HepG2 (cell line): ENCODE results near the gene SLC5A10. TPM values are rescaled to one million over a fixed set of nuclear protein-coding genes. Genes with fewer than 3 reads are reported as not detected.

Source experiments
- ATF7 ChIP-seq, 2 experiments: fragments of 450-650 bp in 1 of 2; sonication (generic) in 1 of 2; formaldehyde crosslinking in 1 of 2; IDR thresholded peaks; 2 replicates each; pipeline versions ENCODE4 v1.4.0 to v1.6.1; 2016 to 2020; ENCODE audit warnings: antibody characterized with exemption in 1 of 2, mild to moderate bottlenecking in 1 of 2, missing genetic modification reagents in 1 of 2
- FLYWCH1 ChIP-seq: sonication (generic); formaldehyde crosslinking; IDR thresholded peaks from 2 replicates; pipeline ENCODE4 v1.8.1; 2023; ENCODE audit warnings: mild to moderate bottlenecking, missing genetic modification reagents
- HCFC1 ChIP-seq: fragments of 150-350 bp; IDR thresholded peaks from 2 replicates; pipeline ENCODE4 v1.6.1; 2014; ENCODE audit warnings: low read depth, low read length
- JARID2 ChIP-seq: sonication (generic); formaldehyde crosslinking; IDR thresholded peaks from 2 replicates; pipeline ENCODE4 v1.8.1; 2023; ENCODE audit warnings: missing genetic modification reagents, inconsistent platforms; ENCODE audit not compliant: insufficient replicate concordance
- JUND ChIP-seq: sonication (generic); formaldehyde crosslinking; IDR thresholded peaks from 2 replicates; pipeline ENCODE4 v1.8.0; 2022; ENCODE audit warnings: mild to moderate bottlenecking, missing genetic modification reagents
- KLF9 ChIP-seq: IDR thresholded peaks from 2 replicates; pipeline ENCODE4 v1.6.1; 2016; ENCODE audit warnings: low read depth
- MBNL3 ChIP-seq: fragments of 250-450 bp; sonication (Bioruptor Pico); conservative IDR thresholded peaks from 2 replicates; pipeline ENCODE4 v1.8.0; 2022; ENCODE audit warnings: mild to moderate bottlenecking, inconsistent platforms
- SIX4 ChIP-seq: sonication (generic); formaldehyde crosslinking; IDR thresholded peaks from 2 replicates; pipeline ENCODE4 v1.4.0; 2020; ENCODE audit warnings: missing genetic modification reagents
- ZBTB3 ChIP-seq: sonication (generic); formaldehyde crosslinking; IDR thresholded peaks from 2 replicates; pipeline ENCODE4 v1.4.0; 2020; ENCODE audit warnings: low read depth, mild to moderate bottlenecking, moderate library complexity, missing genetic modification reagents, borderline replicate concordance
- ZNF124 ChIP-seq: sonication (generic); formaldehyde crosslinking; IDR thresholded peaks from 2 replicates; pipeline ENCODE4 v1.4.0; 2020; ENCODE audit warnings: missing genetic modification reagents
- ZNF264 ChIP-seq: sonication (generic); formaldehyde crosslinking; IDR thresholded peaks from 2 replicates; pipeline ENCODE4 v1.4.0; 2020; ENCODE audit warnings: missing genetic modification reagents
- ZNF451 ChIP-seq: sonication (generic); formaldehyde crosslinking; IDR thresholded peaks from 2 replicates; pipeline ENCODE4 v1.5.0; 2020; ENCODE audit warnings: mild to moderate bottlenecking, missing genetic modification reagents
- ZNF605 ChIP-seq: sonication (generic); formaldehyde crosslinking; IDR thresholded peaks from 2 replicates; pipeline ENCODE4 v1.8.0; 2022; ENCODE audit warnings: mild to moderate bottlenecking, missing genetic modification reagents
- ZZZ3 ChIP-seq: sonication (generic); formaldehyde crosslinking; IDR thresholded peaks from 2 replicates; pipeline ENCODE4 v1.4.0; 2020; ENCODE audit warnings: missing genetic modification reagents, mild to moderate bottlenecking, borderline replicate concordance
- polyA plus RNA-seq, 8 experiments: library from polyadenylated mRNA; depleted of rRNA in 3 of 8; stranded (reverse) in 7 of 8; unstranded in 1 of 8; fragments of >200 nt; fragmentation: Illumina TruSeq in 4 of 8; extraction: Trizol in 4 of 8; gene quantifications; 2 replicates each; pipeline versions ENCODE4 v1.2.1 to v1.2.3, GENCODE V29; 2011 to 2016; ENCODE audit warnings: low read depth in 4 of 8, missing spikeins in 1 of 8, mixed read lengths in 1 of 8; ENCODE audit not compliant: insufficient read depth in 1 of 8
- total RNA-seq, 5 experiments: library from RNA; depleted of rRNA; stranded (reverse); fragments of >200 nt; fragmentation: Illumina TruSeq; extraction: Trizol; gene quantifications; 2 replicates each; pipeline ENCODE4 v1.2.3, GENCODE V29; 2016; ENCODE audit warnings: low read depth in 1 of 5
- TF ChIP-seq, protein P1 (sequence below): sonication (generic); formaldehyde crosslinking; IDR thresholded peaks from 2 replicates; pipeline ENCODE4 v1.4.0; 2020; ENCODE audit warnings: missing genetic modification reagents
- TF ChIP-seq, protein P2 (sequence below): sonication (generic); formaldehyde crosslinking; IDR thresholded peaks from 2 replicates; pipeline ENCODE4 v1.5.0; 2020; ENCODE audit warnings: missing genetic modification reagents, mild to moderate bottlenecking, borderline replicate concordance
- TF ChIP-seq, protein P3 (sequence below): IDR thresholded peaks from 2 replicates; pipeline ENCODE4 v1.6.1; 2016; ENCODE audit warnings: missing compliant biosample characterization, missing genetic modification reagents, borderline replicate concordance
- TF ChIP-seq, protein P4 (sequence below): sonication (generic); formaldehyde crosslinking; IDR thresholded peaks from 2 replicates; pipeline ENCODE4 v1.5.1; 2020; ENCODE audit warnings: mild to moderate bottlenecking, missing genetic modification reagents
- TF ChIP-seq, protein P5 (sequence below): IDR thresholded peaks from 2 replicates; pipeline ENCODE4 v1.6.1; 2018; ENCODE audit warnings: missing genetic modification reagents, mild to moderate bottlenecking, missing compliant biosample characterization

SLC5A10 gene
- total and polyA plus RNA-seq, 2 of the 13 experiments (the other 11 are each of a cell fraction or from before 2014, with no cell fraction given), result 0.05 TPM; not detected in 1

DNA sequence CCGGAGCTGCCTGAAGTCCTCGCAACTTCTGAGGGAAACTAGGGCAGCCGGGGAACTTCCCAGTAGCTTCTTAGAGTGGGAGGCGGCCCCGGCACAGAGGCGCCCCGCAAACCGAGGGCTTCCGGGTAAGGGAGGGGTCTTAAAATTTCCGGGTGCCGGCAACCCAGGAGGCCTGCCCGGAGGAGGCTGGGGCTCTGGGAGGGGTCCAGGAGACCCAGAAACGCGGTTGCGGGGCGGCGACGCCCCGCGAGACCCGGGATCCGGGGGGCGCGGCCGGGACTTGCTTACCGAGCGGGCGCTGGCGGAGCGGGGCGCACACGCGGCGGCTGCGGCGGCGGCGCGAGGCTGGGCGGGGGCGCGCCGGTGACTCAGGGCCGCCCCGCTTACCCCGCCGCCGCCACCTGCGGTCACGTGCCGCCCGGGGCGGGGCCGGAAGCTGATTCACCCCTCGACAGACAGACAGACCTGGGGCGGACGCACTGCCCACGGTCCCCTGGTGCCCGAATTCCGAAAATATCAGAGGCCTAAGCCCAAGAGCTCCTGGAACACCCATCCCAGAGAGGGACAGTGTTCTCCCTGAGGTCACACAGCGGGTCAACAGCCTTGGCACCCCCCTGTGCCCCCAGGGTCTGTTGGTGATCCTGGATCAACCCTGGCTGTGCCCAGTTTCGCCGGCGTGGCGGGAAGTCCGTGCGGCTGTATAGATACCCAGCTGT lies 52.6 kb downstream of the SLC5A10 start, which contains the start of gene FAM83G (continued):
- peak; percentile 43; the same call in 1 of the 2 replicates for TF ChIP-seq ZZZ3 (CRISPR knock-in tag)
- TF ChIP-seq JUND (CRISPR knock-in tag), result peak; percentile 78
- TF ChIP-seq HCFC1, result no peak
- TF ChIP-seq, protein P1, sequence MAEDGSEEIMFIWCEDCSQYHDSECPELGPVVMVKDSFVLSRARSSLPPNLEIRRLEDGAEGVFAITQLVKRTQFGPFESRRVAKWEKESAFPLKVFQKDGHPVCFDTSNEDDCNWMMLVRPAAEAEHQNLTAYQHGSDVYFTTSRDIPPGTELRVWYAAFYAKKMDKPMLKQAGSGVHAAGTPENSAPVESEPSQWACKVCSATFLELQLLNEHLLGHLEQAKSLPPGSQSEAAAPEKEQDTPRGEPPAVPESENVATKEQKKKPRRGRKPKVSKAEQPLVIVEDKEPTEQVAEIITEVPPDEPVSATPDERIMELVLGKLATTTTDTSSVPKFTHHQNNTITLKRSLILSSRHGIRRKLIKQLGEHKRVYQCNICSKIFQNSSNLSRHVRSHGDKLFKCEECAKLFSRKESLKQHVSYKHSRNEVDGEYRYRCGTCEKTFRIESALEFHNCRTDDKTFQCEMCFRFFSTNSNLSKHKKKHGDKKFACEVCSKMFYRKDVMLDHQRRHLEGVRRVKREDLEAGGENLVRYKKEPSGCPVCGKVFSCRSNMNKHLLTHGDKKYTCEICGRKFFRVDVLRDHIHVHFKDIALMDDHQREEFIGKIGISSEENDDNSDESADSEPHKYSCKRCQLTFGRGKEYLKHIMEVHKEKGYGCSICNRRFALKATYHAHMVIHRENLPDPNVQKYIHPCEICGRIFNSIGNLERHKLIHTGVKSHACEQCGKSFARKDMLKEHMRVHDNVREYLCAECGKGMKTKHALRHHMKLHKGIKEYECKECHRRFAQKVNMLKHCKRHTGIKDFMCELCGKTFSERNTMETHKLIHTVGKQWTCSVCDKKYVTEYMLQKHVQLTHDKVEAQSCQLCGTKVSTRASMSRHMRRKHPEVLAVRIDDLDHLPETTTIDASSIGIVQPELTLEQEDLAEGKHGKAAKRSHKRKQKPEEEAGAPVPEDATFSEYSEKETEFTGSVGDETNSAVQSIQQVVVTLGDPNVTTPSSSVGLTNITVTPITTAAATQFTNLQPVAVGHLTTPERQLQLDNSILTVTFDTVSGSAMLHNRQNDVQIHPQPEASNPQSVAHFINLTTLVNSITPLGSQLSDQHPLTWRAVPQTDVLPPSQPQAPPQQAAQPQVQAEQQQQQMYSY (CRISPR knock-in tag), result no peak
- TF ChIP-seq ZNF451 (CRISPR knock-in tag), result no peak
- TF ChIP-seq, protein P2, sequence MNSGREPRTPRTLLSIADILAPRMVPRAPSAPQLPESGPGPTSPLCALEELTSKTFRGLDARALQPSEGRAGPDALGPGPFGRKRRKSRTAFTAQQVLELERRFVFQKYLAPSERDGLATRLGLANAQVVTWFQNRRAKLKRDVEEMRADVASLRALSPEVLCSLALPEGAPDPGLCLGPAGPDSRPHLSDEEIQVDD (CRISPR knock-in tag), result no peak
- no peak for TF ChIP-seq JARID2 (CRISPR knock-in tag)
- peak; percentile 15; the same call in 1 of the 2 replicates for TF ChIP-seq ZNF264 (CRISPR knock-in tag)
- TF ChIP-seq, protein P3, sequence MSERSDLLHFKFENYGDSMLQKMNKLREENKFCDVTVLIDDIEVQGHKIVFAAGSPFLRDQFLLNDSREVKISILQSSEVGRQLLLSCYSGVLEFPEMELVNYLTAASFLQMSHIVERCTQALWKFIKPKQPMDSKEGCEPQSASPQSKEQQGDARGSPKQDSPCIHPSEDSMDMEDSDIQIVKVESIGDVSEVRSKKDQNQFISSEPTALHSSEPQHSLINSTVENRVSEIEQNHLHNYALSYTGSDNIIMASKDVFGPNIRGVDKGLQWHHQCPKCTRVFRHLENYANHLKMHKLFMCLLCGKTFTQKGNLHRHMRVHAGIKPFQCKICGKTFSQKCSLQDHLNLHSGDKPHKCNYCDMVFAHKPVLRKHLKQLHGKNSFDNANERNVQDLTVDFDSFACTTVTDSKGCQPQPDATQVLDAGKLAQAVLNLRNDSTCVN, result no peak
- TF ChIP-seq ZBTB3 (CRISPR knock-in tag), result 0 out of 2 replicates have a peak, but pooled peaks have one; percentile 54
- TF ChIP-seq FLYWCH1 (CRISPR knock-in tag), result no peak
- TF ChIP-seq MBNL3 (CRISPR knock-in tag), result no peak
- TF ChIP-seq, protein P4, sequence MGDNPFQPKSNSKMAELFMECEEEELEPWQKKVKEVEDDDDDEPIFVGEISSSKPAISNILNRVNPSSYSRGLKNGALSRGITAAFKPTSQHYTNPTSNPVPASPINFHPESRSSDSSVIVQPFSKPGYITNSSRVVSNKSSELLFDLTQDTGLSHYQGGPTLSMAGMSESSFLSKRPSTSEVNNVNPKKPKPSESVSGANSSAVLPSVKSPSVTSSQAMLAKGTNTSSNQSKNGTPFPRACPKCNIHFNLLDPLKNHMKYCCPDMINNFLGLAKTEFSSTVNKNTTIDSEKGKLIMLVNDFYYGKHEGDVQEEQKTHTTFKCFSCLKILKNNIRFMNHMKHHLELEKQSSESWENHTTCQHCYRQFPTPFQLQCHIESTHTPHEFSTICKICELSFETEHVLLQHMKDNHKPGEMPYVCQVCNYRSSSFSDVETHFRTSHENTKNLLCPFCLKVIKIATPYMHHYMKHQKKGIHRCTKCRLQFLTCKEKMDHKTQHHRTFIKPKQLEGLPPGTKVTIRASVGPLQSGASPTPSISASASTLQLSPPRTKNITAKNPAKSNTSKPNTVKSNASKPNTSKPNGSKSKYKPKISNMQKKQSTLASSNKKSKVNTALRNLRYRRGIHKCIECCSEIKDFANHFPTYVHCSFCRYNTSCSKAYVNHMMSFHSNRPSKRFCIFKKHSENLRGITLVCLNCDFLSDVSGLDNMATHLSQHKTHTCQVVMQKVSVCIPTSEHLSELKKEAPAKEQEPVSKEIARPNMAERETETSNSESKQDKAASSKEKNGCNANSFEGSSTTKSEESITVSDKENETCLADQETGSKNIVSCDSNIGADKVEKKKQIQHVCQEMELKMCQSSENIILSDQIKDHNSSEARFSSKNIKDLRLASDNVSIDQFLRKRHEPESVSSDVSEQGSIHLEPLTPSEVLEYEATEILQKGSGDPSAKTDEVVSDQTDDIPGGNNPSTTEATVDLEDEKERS, result no peak
- TF ChIP-seq ATF7 (IDR thresholded peaks at IDR 0.05), result no peak
- no peak for TF ChIP-seq ATF7 (CRISPR knock-in tag; IDR thresholded peaks at IDR 0.05)
- no peak for TF ChIP-seq KLF9
- no peak for TF ChIP-seq SIX4 (CRISPR knock-in tag)
- no peak for TF ChIP-seq ZNF605
- TF ChIP-seq ZNF124, result no peak
- TF ChIP-seq, protein P5, sequence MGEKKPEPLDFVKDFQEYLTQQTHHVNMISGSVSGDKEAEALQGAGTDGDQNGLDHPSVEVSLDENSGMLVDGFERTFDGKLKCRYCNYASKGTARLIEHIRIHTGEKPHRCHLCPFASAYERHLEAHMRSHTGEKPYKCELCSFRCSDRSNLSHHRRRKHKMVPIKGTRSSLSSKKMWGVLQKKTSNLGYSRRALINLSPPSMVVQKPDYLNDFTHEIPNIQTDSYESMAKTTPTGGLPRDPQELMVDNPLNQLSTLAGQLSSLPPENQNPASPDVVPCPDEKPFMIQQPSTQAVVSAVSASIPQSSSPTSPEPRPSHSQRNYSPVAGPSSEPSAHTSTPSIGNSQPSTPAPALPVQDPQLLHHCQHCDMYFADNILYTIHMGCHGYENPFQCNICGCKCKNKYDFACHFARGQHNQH, result peak; percentile 50
